ENCODE measurements around the gene TMEM270.

DNA sequence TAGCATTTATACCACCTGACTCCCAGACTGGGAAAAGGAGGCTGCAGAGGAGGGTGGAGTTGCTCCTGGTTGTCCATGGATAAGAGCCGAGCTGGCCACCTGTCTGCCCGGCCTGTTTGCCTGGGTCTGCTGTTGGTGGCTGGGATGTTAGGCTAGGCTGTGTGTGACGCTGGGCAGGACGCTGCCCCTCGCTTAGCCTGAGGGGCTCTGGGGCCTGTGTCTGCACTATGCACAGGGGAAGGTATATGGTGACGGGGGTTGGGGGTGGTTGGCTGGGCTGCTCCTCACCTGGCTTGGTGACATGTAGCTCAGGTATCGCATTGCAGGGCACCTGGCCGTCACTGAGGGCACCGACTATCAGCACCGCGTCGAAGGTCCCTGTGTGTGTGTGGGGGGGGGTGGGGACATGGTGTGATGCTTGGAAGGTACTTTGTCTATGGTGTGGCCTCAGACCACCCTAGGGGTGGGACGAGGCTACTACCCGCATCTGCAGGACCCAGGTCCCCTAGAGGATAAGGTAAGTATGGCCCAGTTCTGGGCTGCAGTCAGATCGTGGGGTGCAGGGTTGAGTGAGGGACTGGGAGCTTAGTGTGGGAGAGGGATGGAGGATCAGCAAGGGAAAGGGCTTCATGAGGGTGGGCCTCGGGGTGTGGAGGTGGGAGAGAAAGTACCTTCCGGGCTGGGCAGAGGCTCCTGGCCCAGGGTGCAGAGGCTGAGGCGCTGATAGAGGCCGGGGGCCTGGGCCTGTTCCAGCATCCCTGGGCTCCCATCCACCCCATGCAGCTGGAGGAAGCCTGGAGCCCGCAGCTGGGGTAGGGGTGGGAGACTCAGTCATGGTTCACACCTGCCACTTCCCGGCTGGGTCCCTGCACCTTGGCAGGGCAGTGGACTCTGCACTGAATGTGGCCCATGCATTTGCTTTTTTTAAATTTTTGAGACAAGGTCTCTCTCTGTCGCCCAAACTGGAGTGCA is 20.9 kb upstream of the TMEM270 start:
- TF ChIP-seq, protein P1, sequence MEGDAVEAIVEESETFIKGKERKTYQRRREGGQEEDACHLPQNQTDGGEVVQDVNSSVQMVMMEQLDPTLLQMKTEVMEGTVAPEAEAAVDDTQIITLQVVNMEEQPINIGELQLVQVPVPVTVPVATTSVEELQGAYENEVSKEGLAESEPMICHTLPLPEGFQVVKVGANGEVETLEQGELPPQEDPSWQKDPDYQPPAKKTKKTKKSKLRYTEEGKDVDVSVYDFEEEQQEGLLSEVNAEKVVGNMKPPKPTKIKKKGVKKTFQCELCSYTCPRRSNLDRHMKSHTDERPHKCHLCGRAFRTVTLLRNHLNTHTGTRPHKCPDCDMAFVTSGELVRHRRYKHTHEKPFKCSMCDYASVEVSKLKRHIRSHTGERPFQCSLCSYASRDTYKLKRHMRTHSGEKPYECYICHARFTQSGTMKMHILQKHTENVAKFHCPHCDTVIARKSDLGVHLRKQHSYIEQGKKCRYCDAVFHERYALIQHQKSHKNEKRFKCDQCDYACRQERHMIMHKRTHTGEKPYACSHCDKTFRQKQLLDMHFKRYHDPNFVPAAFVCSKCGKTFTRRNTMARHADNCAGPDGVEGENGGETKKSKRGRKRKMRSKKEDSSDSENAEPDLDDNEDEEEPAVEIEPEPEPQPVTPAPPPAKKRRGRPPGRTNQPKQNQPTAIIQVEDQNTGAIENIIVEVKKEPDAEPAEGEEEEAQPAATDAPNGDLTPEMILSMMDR (IDR thresholded peaks at IDR 0.05; ENCODE audit: poor library complexity, severe bottlenecking): no peak
- no peak for TF ChIP-seq EZH2 (IDR thresholded peaks at IDR 0.05; ENCODE audit: borderline replicate concordance, insufficient read depth, low read length, poor library complexity, severe bottlenecking)
- no peak for TF ChIP-seq TAF1 (IDR thresholded peaks at IDR 0.05; ENCODE audit: low read depth)
- TF ChIP-seq MXI1 (conservative IDR thresholded peaks at IDR 0.05; ENCODE audit: poor library complexity, severe bottlenecking): no peak
- TF ChIP-seq EP300 (conservative IDR thresholded peaks at IDR 0.05; ENCODE audit: poor library complexity, severe bottlenecking): no peak
- no peak for TF ChIP-seq POLR2AphosphoS5 (IDR thresholded peaks at IDR 0.05)
- TF ChIP-seq SMC3 (conservative IDR thresholded peaks at IDR 0.05; ENCODE audit: poor library complexity): no peak

All from neural cell (in vitro differentiated cells).